Breast epithelium (tissue), 4 donors: Measurements from ENCODE around the gene KCNA2. TPM values are rescaled to one million over a fixed set of nuclear protein-coding genes. Genes with fewer than 3 reads are reported as not detected.

ENCODE experiments used
- DNase-seq, 2 donors: peaks; one replicate each; pipeline ENCODE4 v3.0.0-alpha.2; 2019; ENCODE audit warnings: low spot score in 2 of 2
- H3K27ac ChIP-seq, 2 donors: fragments of 200-600 bp; sonication (generic) in 1 of 2; one replicate each; pipeline ENCODE4 v1.5.1; 2016 to 2019; ENCODE audit warnings: mild to moderate bottlenecking in 1 of 2
- H3K27me3 ChIP-seq, 2 donors: fragments of 200-600 bp; sonication (generic) in 1 of 2; one replicate each; pipeline versions ENCODE4 v1.5.1 to v1.6.0; 2017 to 2019; ENCODE audit warnings: control low read depth in 1 of 2, mild to moderate bottlenecking in 1 of 2
- H3K36me3 ChIP-seq: fragments of 200-600 bp; one replicate; pipeline ENCODE4 v1.5.1; 2019
- H3K4me1 ChIP-seq, 2 donors: fragments of 200-600 bp; sonication (generic); one replicate each; pipeline ENCODE4 v1.5.1; 2016 to 2019; ENCODE audit warnings: control low read depth in 1 of 2
- H3K4me3 ChIP-seq, 3 donors: fragments of 200-600 bp; sonication (generic); 1 replicate in 2 of 3; 2 replicates in 1 of 3; pipeline ENCODE4 v1.5.1; 2016 to 2019; ENCODE audit warnings: mild to moderate bottlenecking in 3 of 3, moderate library complexity in 2 of 3
- H3K9me3 ChIP-seq, 2 donors: fragments of 200-600 bp; sonication (generic) in 1 of 2; one replicate each; pipeline ENCODE4 v1.5.1; 2016 to 2019; ENCODE audit warnings: control low read depth in 1 of 2
- CTCF ChIP-seq, 3 donors: fragments of 450-650 bp; IDR thresholded peaks; one replicate each; pipeline ENCODE4 v1.5.1; 2016 to 2017; ENCODE audit warnings: antibody characterized with exemption in 3 of 3, mild to moderate bottlenecking in 3 of 3, moderate library complexity in 3 of 3
- POLR2A ChIP-seq: fragments of 450-650 bp; IDR thresholded peaks from one replicate; pipeline ENCODE4 v1.6.1; 2016; ENCODE audit warnings: antibody characterized with exemption, mild to moderate bottlenecking, moderate library complexity
- POLR2AphosphoS5 ChIP-seq, 3 donors: sonication (generic); formaldehyde crosslinking; IDR thresholded peaks; one replicate each; pipeline ENCODE4 v1.6.1; 2017; ENCODE audit warnings: antibody characterized with exemption in 3 of 3
- intact Hi-C: fragments of 100-400 bp; cut with DNase I; formaldehyde crosslinking; loops from one replicate; pipeline ENCODE4 v1.15.1; 2023; ENCODE audit warnings: low total_unique reads
- total RNA-seq, 3 donors: library from RNA; depleted of rRNA; stranded (reverse); fragments of >200 nt; gene quantifications; one replicate each; pipeline ENCODE4 v1.1.0, GENCODE V29; 2016

Gene KCNA2
- total RNA-seq, 3 donors from 2014 or later, result 0.33 to 13.8 (median 0.59) TPM

DNA sequence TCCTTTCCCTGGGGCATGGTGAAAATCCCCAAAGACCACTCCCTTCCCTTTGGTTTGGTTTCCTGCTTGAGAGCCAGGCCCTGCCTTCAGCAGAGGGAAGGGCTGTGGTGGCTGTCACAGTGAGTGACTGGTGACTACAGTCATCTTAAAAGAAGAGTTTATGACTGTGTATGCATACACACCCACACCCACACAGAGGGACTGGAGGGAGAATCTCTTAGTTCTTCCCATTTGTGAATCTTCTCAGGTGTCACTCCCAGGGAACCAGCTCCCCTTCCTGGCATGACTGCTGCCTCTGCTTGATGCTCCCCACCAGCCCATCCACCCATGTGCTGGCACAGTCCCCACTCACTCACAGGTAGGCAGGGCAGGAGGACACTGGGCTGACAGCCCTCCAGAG lies 3.9 kb upstream of the KCNA2 start:
- Histone ChIP-seq H3K4me3 (no peak overlapping the region), H3K9me3 (no peaks in the 10 kb centered on the region), H3K36me3 (no peaks in the 10 kb centered on the region), H3K4me1 (peaks cover 0 to 8% of the 10 kb centered on the region in 2 donors), H3K27ac (no peak overlapping the region), H3K27me3 (peaks cover 0 to 37% of the 10 kb centered on the region in 2 donors)
- DNase-seq, result no peak
- intact Hi-C loops, result loop anchor here (10.0 kb wide), 1 partner anchor 1775 kb away; no protein-coding TSS in a partner anchor
- TF ChIP-seq CTCF (IDR thresholded peaks at IDR 0.05) (no peak), POLR2AphosphoS5 (IDR thresholded peaks at IDR 0.05) (no peak), POLR2A (no peak)

DNA sequence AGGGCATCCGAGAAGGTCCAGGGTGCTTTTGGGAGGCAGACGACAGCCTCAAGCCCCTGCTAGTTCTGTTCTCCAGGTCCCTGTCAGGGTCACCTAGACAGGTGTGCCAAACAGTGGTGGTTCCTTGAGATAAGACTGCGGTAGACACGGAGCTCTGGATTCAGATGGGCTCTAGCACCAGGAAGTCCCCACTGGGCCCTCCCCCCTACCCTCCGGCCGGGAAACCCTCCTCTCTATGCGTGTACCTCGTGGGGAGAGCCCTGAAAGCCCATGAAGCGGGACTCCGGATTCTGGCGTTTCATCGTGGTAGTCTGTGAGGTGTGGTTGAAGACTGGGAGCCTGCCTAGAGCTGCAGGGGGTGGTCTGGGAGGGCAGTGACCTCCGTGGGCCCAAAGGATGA lies 2.1 kb upstream of the KCNA2 start:
- H3K4me3 ChIP-seq, result no peak overlapping the region
- no peak for DNase-seq
- H3K36me3 ChIP-seq, result no peaks in the 10 kb centered on the region
- peaks cover 0 to 49% of the 10 kb centered on the region in 2 donors for H3K27me3 ChIP-seq
- no peaks in the 10 kb centered on the region for H3K9me3 ChIP-seq
- no peak overlapping the region for H3K27ac ChIP-seq
- TF ChIP-seq POLR2A (no peak), CTCF (IDR thresholded peaks at IDR 0.05) (no peak), POLR2AphosphoS5 (IDR thresholded peaks at IDR 0.05) (no peak)
- intact Hi-C loops, result no loop called here
- H3K4me1 ChIP-seq, result peaks cover 0 to 8% of the 10 kb centered on the region in 2 donors

- no peak overlapping the region for H3K27ac ChIP-seq
Measured at GRCh38 chr1:110607536-110608230, 1.5 kb upstream of the KCNA2 start.

GRCh38 chr1:110606657-110607535 lies 738 bp upstream of the KCNA2 start:
- H3K27ac ChIP-seq, result no peak overlapping the region
- intact Hi-C loops, result no loop called here
- H3K4me1 ChIP-seq, result peaks cover 0 to 8% of the 10 kb centered on the region in 2 donors
- H3K36me3 ChIP-seq, result no peaks in the 10 kb centered on the region
- no peak for TF ChIP-seq POLR2AphosphoS5 (IDR thresholded peaks at IDR 0.05)
- TF ChIP-seq POLR2A, result no peak
- TF ChIP-seq CTCF (IDR thresholded peaks at IDR 0.05), result no peak
- DNase-seq, result no peak
- peak overlapping the region; percentile 51 to 77 (median 58) for H3K4me3 ChIP-seq
- H3K27me3 ChIP-seq, result peaks cover 0 to 46% of the 10 kb centered on the region in 2 donors
- no peaks in the 10 kb centered on the region for H3K9me3 ChIP-seq

More at GRCh38 chr1:110607536-110608230, 1.5 kb upstream of the KCNA2 start:
- no peaks in the 10 kb centered on the region for H3K9me3 ChIP-seq
- TF ChIP-seq POLR2AphosphoS5 (IDR thresholded peaks at IDR 0.05) (no peak), POLR2A (no peak), CTCF (IDR thresholded peaks at IDR 0.05) (no peak)
- H3K27me3 ChIP-seq, result peaks cover 0 to 46% of the 10 kb centered on the region in 2 donors
- peak overlapping the region; percentile 51 to 77 (median 58) for H3K4me3 ChIP-seq
- DNase-seq, result no peak
- intact Hi-C loops, result no loop called here
- peaks cover 0 to 8% of the 10 kb centered on the region in 2 donors for H3K4me1 ChIP-seq
- no peaks in the 10 kb centered on the region for H3K36me3 ChIP-seq
